Body of pancreas (tissue), 4 donors: ENCODE results near the gene KIRREL2. TPM values are rescaled to one million over a fixed set of nuclear protein-coding genes. Genes with fewer than 3 reads are reported as not detected.
"Not testable (repeated sequence)": the region's sequence is repeated elsewhere in the genome, so short reads cannot be mapped to it uniquely, and the experiment has no call there.

Experiments
- ATAC-seq: fragments of 150-250 bp; one replicate; pipeline ENCODE4 v1.9.1; 2016
- DNase-seq, 4 donors: peaks; one replicate each; pipeline ENCODE4 v3.0.0-alpha.2; 2019
- H3K27ac ChIP-seq, 4 donors: fragments of 200-600 bp; sonication (generic); 1 replicate in 3 of 4; 2 replicates in 1 of 4; pipeline versions ENCODE4 v1.5.1 to v1.6.1; 2016 to 2019; ENCODE audit warnings: mild to moderate bottlenecking in 1 of 4, mixed read lengths in 1 of 4, moderate library complexity in 1 of 4
- H3K27me3 ChIP-seq, 2 donors: fragments of 200-600 bp; sonication (generic); one replicate each; pipeline ENCODE4 v1.6.0; 2016; ENCODE audit warnings: mild to moderate bottlenecking in 1 of 2
- H3K36me3 ChIP-seq, 2 donors: fragments of 200-600 bp; sonication (generic); replicated peaks in 1 of 2; 2 replicates each; pipeline ENCODE4 v1.5.1; 2016; ENCODE audit warnings: low read depth in 2 of 2; ENCODE audit not compliant: insufficient read depth in 1 of 2
- H3K4me1 ChIP-seq: fragments of 200-600 bp; sonication (generic); one replicate; pipeline ENCODE4 v1.6.0; 2016
- H3K4me3 ChIP-seq, 2 donors: fragments of 200-600 bp; sonication (generic); 1 replicate in 1 of 2; 2 replicates in 1 of 2; pipeline ENCODE4 v1.5.1; 2016 to 2019
- H3K9me3 ChIP-seq, 3 donors: fragments of 200-600 bp; sonication (generic); 1 replicate in 2 of 3; 2 replicates in 1 of 3; pipeline ENCODE4 v1.5.1; 2016
- CTCF ChIP-seq, 7 experiments: fragments of 450-650 bp in 4 of 7; fragments of 200-600 bp in 3 of 7; sonication (generic) in 3 of 7; IDR thresholded peaks; one replicate each; pipeline ENCODE4 v1.5.1; 2016 to 2019; ENCODE audit warnings: antibody characterized with exemption in 7 of 7
- POLR2A ChIP-seq, 3 donors: fragments of 450-650 bp; IDR thresholded peaks; one replicate each; pipeline ENCODE4 v1.6.1; 2016; ENCODE audit warnings: antibody characterized with exemption in 3 of 3, mild to moderate bottlenecking in 2 of 3
- WGBS, 2 donors: methylation state at CpG; one replicate each; pipeline ENCODE4 v1.1.5; 2017; 5-methylcytosine and 5-hydroxymethylcytosine counted together
- intact Hi-C: fragments of 100-400 bp; cut with DNase I; formaldehyde crosslinking; loops from one replicate; pipeline ENCODE4 v1.15.1; 2023
- total RNA-seq, 2 donors: library from RNA; depleted of rRNA; stranded (reverse); fragments of >200 nt; gene quantifications; one replicate each; pipeline ENCODE4 v1.1.0, GENCODE V29; 2016

The KIRREL2 gene
- total RNA-seq, 2 donors from 2014 or later, result 42.5 to 75.5 TPM

DNA sequence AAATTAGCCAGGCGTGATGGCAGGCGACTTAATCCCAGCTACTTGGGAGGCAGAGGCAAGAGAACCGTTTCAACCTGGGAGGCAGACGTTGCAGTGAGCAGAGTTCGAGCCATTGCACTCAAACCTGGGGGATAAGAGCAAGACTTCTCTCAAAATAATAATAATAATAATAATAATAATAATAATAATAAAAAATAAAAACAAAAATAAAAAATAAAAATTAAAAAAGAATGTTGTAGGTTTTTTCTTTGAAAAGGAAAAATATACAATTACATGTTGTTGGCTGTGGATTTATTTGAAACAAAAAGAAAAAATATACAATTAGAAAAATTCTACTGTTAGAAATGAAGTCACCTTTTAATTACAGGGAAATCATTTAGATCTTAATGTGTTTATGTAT, 32.6 kb upstream of the KIRREL2 start:
- WGBS, 2 donors, result 86 to 94% methylated on average over 5 of the region's 5 CpGs

DNA sequence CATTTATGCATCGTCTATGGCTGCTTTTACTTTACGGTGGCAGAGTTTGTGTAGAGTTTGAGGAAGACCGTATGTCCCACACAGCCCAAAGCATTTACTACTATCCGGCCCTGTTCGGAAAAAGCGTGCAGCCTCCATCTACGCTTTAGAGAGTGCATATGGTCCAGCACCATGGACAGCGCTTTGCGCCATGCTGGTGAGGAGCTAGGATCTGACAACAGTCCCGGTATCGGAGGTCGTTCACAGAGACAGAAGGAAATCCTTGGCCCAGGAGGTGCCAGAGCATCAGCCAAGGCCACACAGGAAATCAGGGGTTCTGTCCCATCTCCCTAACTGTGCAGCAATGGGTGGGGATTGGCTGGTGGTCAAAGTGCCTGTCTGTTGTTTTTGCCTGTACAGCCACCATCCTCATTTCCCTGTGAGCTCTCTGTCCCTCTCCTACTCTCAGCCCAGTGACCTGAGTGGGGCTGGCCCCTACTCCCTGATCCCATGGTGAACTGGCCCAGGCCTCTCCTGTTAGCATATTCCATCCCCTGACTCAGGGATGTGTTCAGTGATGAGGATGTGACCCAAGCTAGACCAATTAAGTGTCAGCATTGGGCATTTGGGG, 27.9 kb upstream of the KIRREL2 start:
- H3K27me3 ChIP-seq, result no peaks in the 10 kb centered on the region
- TF ChIP-seq CTCF (IDR thresholded peaks at IDR 0.05), result no peak
- TF ChIP-seq POLR2A (IDR thresholded peaks at IDR 0.05), result no peak
- intact Hi-C loops, result no loop called here
- peaks cover 14% of the 10 kb centered on the region for H3K4me1 ChIP-seq
- no peak overlapping the region for H3K4me3 ChIP-seq
- whole genome bisulfite sequencing, 2 donors, result 32 to 65% methylated on average over 10 to 12 of the region's 12 CpGs
- ATAC-seq (no peak), DNase-seq (peak; percentile 36 to 52 (median 41))
- H3K9me3 ChIP-seq, result no peaks in the 10 kb centered on the region
- H3K27ac ChIP-seq, result no peak overlapping the region
- no peaks in the 10 kb centered on the region for H3K36me3 ChIP-seq

More for the DNA sequence above, 32.6 kb upstream of the KIRREL2 start:
- Histone ChIP-seq H3K4me1 (no peaks in the 10 kb centered on the region), H3K9me3 (no peaks in the 10 kb centered on the region), H3K36me3 (no peaks in the 10 kb centered on the region), H3K4me3 (no peak overlapping the region), H3K27me3 (no peaks in the 10 kb centered on the region), H3K27ac (no peak overlapping the region)
- DNase-seq (no peak), ATAC-seq (no peak)
- intact Hi-C loops, result no loop called here
- no peak for TF ChIP-seq POLR2A (IDR thresholded peaks at IDR 0.05)
- TF ChIP-seq CTCF (IDR thresholded peaks at IDR 0.05), result no peak

DNA sequence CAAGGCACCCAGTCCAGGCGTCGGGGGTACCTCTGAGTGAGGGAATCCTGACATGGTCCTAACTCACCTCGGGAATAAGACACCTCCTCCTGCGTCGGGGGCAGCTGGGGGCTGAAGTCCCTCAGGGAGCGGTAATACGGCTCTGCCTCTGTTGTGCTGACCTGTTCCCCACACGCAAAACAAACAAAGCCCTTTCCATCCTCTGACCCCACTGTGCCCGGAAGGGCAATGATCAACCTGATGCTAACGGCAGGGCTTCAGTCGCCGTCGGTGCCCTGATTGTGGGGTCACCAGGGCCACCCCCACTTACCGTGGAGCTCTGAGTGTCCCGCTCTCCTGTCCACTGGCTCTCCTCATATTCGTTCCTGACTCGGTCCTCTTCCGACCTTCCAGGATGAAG, 25.7 kb upstream of the KIRREL2 start:
- Histone ChIP-seq H3K4me1 (peaks cover 14% of the 10 kb centered on the region), H3K9me3 (no peaks in the 10 kb centered on the region), H3K27me3 (no peaks in the 10 kb centered on the region), H3K27ac (no peak overlapping the region), H3K36me3 (no peaks in the 10 kb centered on the region), H3K4me3 (no peak overlapping the region)
- ATAC-seq, result no peak
- WGBS, 2 donors, result 80 to 81% methylated on average over 10 to 18 of the region's 18 CpGs
- no peak for TF ChIP-seq CTCF (IDR thresholded peaks at IDR 0.05)
- intact Hi-C loops, result no loop called here
- DNase-seq, result no peak

GRCh38 chr19:35832054-35832453, 24.7 kb upstream of the KIRREL2 start:
- Histone ChIP-seq H3K9me3 (no peaks in the 10 kb centered on the region), H3K4me3 (no peak overlapping the region), H3K27ac (peak overlapping the region in 2 of 4 donors; percentile 12 to 32), H3K27me3 (no peaks in the 10 kb centered on the region), H3K4me1 (peaks cover 14% of the 10 kb centered on the region), H3K36me3 (no peaks in the 10 kb centered on the region)
- intact Hi-C loops, result no loop called here
- DNase-seq (peak in 1 of 4 donors; percentile 60), ATAC-seq (peak; percentile 57)
- WGBS, 2 donors, result 7 to 20% methylated on average over 3 to 4 of the region's 4 CpGs
- no peak for TF ChIP-seq CTCF (IDR thresholded peaks at IDR 0.05)
- TF ChIP-seq POLR2A (IDR thresholded peaks at IDR 0.05), result no peak

- DNase-seq, result no peak
Measured at GRCh38 chr19:35833972-35834371, 22.7 kb upstream of the KIRREL2 start.

DNA sequence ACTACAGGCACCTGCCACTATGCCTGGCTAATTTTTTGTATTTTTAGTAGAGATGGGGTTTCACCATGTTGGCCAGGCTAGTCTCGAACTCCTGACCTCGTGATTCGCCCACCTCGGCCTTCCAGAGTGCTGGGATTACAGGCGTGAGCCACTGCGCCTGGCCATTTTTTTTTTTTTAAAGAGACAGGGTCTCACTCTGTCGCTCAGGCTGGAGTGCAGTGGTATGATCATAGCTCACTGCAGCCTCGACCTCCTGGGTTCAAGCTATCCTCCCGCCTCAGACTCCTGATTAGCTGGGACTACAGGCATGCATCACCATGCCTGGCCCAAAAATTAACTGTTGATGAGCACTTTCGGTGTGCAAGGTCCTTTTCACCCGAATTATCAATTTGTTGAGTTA, 20.6 kb upstream of the KIRREL2 start:
- H3K27ac ChIP-seq, DNase-seq, H3K36me3 ChIP-seq, H3K27me3 ChIP-seq, ATAC-seq, H3K4me3 ChIP-seq, intact Hi-C loops, H3K9me3 ChIP-seq: not testable (repeated sequence)
- H3K4me1 ChIP-seq, result peaks cover 14% of the 10 kb centered on the region
- WGBS, 2 donors, result 59 to 77% methylated on average over 11 of the region's 11 CpGs

More at GRCh38 chr19:35833972-35834371, 22.7 kb upstream of the KIRREL2 start:
- TF ChIP-seq CTCF (IDR thresholded peaks at IDR 0.05) (no peak), POLR2A (IDR thresholded peaks at IDR 0.05) (no peak)
- Histone ChIP-seq H3K27ac (no peak overlapping the region), H3K4me3 (no peak overlapping the region), H3K27me3 (no peaks in the 10 kb centered on the region), H3K36me3 (no peaks in the 10 kb centered on the region), H3K4me1 (peaks cover 14% of the 10 kb centered on the region), H3K9me3 (no peaks in the 10 kb centered on the region)
- no peak for ATAC-seq
- intact Hi-C loops, result no loop called here
- WGBS, 2 donors, result 69 to 91% methylated on average over 7 of the region's 7 CpGs
